ENCODE measurements around the gene PLCB1. TPM values are rescaled to one million over a fixed set of nuclear protein-coding genes. Genes with fewer than 3 reads are reported as not detected.

The PLCB1 gene
- total RNA-seq, 1 donor from 2014 or later: 10.7 TPM

- Histone ChIP-seq H2AFZ (ENCODE audit: low read depth, low read length) (no peak overlapping the region), H3K4me1 (ENCODE audit: insufficient read depth, low read length) (no peaks in the 10 kb centered on the region), H3K36me3 (ENCODE audit: insufficient read depth, low read length) (no peaks in the 10 kb centered on the region), H3K79me2 (ENCODE audit: insufficient read depth, low read length) (no peaks in the 10 kb centered on the region), H4K20me1 (ENCODE audit: insufficient read depth, low read length) (no peaks in the 10 kb centered on the region), H3K9me3 (ENCODE audit: insufficient read depth, low read depth, low read length) (no peaks in the 10 kb centered on the region), H3K4me2 (ENCODE audit: low read length) (no peak overlapping the region), H3K9ac (ENCODE audit: low read length) (no peak overlapping the region), H3K27ac (ENCODE audit: low read depth, low read length) (no peak overlapping the region), H3K27me3 (ENCODE audit: insufficient read depth, low read length) (no peaks in the 10 kb centered on the region), H3K4me3 (ENCODE audit: insufficient read depth, low read depth, low read length) (no peak overlapping the region)
- H3K27me3 Mint-ChIP-seq (ENCODE audit: low read depth, unreplicated experiment): no peaks in the 10 kb centered on the region
- FAIRE-seq (no peak), DNase-seq (ENCODE audit: low read depth) (peak; percentile 52)
- H3K4me3 Mint-ChIP-seq (ENCODE audit: unreplicated experiment): no peak overlapping the region
- TF ChIP-seq CTCF (IDR thresholded peaks at IDR 0.05; ENCODE audit: insufficient read depth, low read depth, low read length): no peak
- H3K36me3 Mint-ChIP-seq (ENCODE audit: low read depth, unreplicated experiment): no peaks in the 10 kb centered on the region
- no peak overlapping the region for H3K27ac Mint-ChIP-seq (ENCODE audit: unreplicated experiment)
- H3K9me3 Mint-ChIP-seq (ENCODE audit: unreplicated experiment): no peaks in the 10 kb centered on the region
- no peaks in the 10 kb centered on the region for H3K4me1 Mint-ChIP-seq (ENCODE audit: low read depth, unreplicated experiment)
These were observed 664.1 kb downstream of the PLCB1 start for GRCh38 chr20:8796088-8796660.

- FAIRE-seq (no peak), DNase-seq (ENCODE audit: low read depth) (peak; percentile 30)
- H3K27ac Mint-ChIP-seq (ENCODE audit: unreplicated experiment): no peak overlapping the region
- Histone ChIP-seq H3K4me3 (ENCODE audit: insufficient read depth, low read depth, low read length) (no peak overlapping the region), H3K4me1 (ENCODE audit: insufficient read depth, low read length) (no peaks in the 10 kb centered on the region), H3K27me3 (ENCODE audit: insufficient read depth, low read length) (no peaks in the 10 kb centered on the region), H4K20me1 (ENCODE audit: insufficient read depth, low read length) (no peaks in the 10 kb centered on the region), H2AFZ (ENCODE audit: low read depth, low read length) (no peak overlapping the region), H3K4me2 (ENCODE audit: low read length) (no peak overlapping the region), H3K9me3 (ENCODE audit: insufficient read depth, low read depth, low read length) (no peaks in the 10 kb centered on the region), H3K9ac (ENCODE audit: low read length) (no peak overlapping the region), H3K79me2 (ENCODE audit: insufficient read depth, low read length) (no peaks in the 10 kb centered on the region), H3K36me3 (ENCODE audit: insufficient read depth, low read length) (no peaks in the 10 kb centered on the region), H3K27ac (ENCODE audit: low read depth, low read length) (no peak overlapping the region)
- no peak overlapping the region for H3K4me3 Mint-ChIP-seq (ENCODE audit: unreplicated experiment)
- TF ChIP-seq EZH2 (IDR thresholded peaks at IDR 0.05; ENCODE audit: insufficient read depth, low read length) (no peak), CTCF (IDR thresholded peaks at IDR 0.05; ENCODE audit: insufficient read depth, low read depth, low read length) (no peak)
- H3K9me3 Mint-ChIP-seq (ENCODE audit: unreplicated experiment): no peaks in the 10 kb centered on the region
- no peaks in the 10 kb centered on the region for H3K4me1 Mint-ChIP-seq (ENCODE audit: low read depth, unreplicated experiment)
- H3K27me3 Mint-ChIP-seq (ENCODE audit: low read depth, unreplicated experiment): no peaks in the 10 kb centered on the region
- H3K36me3 Mint-ChIP-seq (ENCODE audit: low read depth, unreplicated experiment): no peaks in the 10 kb centered on the region
These were observed 666.4 kb downstream of the PLCB1 start for GRCh38 chr20:8798505-8798904.

GRCh38 chr20:8800089-8800488, 668.0 kb downstream of the PLCB1 start:
- no peak overlapping the region for H3K4me3 ChIP-seq (ENCODE audit: insufficient read depth, low read depth, low read length)
- H3K4me3 Mint-ChIP-seq (ENCODE audit: unreplicated experiment): no peak overlapping the region
- H3K9me3 Mint-ChIP-seq (ENCODE audit: unreplicated experiment): no peaks in the 10 kb centered on the region
- H3K36me3 Mint-ChIP-seq (ENCODE audit: low read depth, unreplicated experiment): no peaks in the 10 kb centered on the region
- H3K27me3 ChIP-seq (ENCODE audit: insufficient read depth, low read length): no peaks in the 10 kb centered on the region
- no peak for DNase-seq (ENCODE audit: low read depth)
- no peak overlapping the region for H3K9ac ChIP-seq (ENCODE audit: low read length)
- no peak for FAIRE-seq
- H2AFZ ChIP-seq (ENCODE audit: low read depth, low read length): no peak overlapping the region
- H3K27ac Mint-ChIP-seq (ENCODE audit: unreplicated experiment): no peak overlapping the region
- no peaks in the 10 kb centered on the region for H4K20me1 ChIP-seq (ENCODE audit: insufficient read depth, low read length)
- H3K9me3 ChIP-seq (ENCODE audit: insufficient read depth, low read depth, low read length): no peaks in the 10 kb centered on the region
- no peak overlapping the region for H3K27ac ChIP-seq (ENCODE audit: low read depth, low read length)
- H3K27me3 Mint-ChIP-seq (ENCODE audit: low read depth, unreplicated experiment): no peaks in the 10 kb centered on the region
- H3K36me3 ChIP-seq (ENCODE audit: insufficient read depth, low read length): no peaks in the 10 kb centered on the region
- H3K4me1 ChIP-seq (ENCODE audit: insufficient read depth, low read length): no peaks in the 10 kb centered on the region
- H3K4me1 Mint-ChIP-seq (ENCODE audit: low read depth, unreplicated experiment): no peaks in the 10 kb centered on the region
- no peaks in the 10 kb centered on the region for H3K79me2 ChIP-seq (ENCODE audit: insufficient read depth, low read length)
- TF ChIP-seq EZH2 (IDR thresholded peaks at IDR 0.05; ENCODE audit: insufficient read depth, low read length) (no peak), CTCF (IDR thresholded peaks at IDR 0.05; ENCODE audit: insufficient read depth, low read depth, low read length) (peak; percentile 14)
- H3K4me2 ChIP-seq (ENCODE audit: low read length): no peak overlapping the region

Measured in astrocyte (in vitro differentiated cells and primary cell).